GM19025 (cell line): Measurements from ENCODE around the gene GGN.
"Not testable (repeated sequence)": the region's sequence is repeated elsewhere in the genome, so short reads cannot be mapped to it uniquely, and the experiment has no call there.

Experiments
- ATAC-seq: cut with Tn5 transposase; IDR thresholded peaks from one replicate; pipeline ENCODE4 v1.9.1; 2021; ENCODE audit warnings: mild to moderate bottlenecking, low read depth, moderate library complexity; ENCODE audit not compliant: unreplicated experiment

Gene GGN

DNA sequence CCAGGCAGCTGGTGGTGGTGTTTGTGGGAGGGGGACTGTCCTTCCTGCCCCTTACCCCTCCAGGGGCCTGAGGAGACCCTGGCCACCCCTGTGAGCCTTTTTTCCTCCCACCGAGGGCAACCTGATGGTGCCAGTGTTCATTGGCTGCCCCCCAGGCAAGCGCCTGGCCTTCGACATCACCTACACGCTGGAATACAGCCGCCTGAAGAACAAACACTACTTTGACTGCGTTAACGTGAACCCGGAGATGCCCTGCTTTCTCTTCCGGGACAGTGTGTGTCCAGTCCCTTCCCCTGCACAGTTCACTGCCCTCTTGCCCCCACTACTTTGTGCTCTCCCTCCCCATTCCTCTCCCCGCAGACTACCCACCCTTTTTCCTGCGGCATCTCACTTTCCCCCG lies 20.8 kb downstream of the GGN start:
- ATAC-seq = no peak

DNA sequence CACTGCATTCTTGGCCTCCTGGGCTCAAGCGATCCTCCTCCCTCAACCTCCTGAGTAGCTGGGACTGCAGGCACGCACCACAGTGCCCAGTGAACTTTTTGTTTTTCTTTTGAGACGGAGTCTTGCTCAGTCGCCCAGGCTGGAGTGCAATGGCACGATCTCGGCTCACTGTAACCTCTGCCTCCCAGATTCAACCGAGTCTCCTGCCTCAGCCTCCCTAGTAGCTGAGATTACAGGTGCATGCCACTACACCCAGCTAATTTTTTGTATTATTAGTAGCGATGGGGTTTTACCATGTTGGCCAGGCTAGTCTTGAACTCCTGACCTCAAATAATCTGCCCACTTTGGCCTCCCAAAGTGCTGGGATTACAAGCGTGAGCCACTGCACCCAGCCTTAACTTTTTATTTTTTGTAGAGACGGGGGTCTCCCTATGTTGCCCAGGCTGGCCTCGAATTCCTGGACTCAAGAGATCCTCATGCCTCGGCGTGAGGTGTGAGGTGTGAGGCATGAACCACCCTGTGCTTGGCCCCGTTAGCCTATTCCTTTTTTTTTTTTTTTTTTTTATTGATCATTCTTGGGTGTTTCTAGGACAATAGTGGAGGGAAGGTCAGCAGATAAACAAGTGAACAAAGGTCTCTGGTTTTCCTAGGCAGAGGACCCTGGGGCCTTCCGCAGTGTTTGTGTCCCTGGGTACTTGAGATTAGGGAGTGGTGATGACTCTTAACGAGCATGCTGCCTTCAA lies 24.7 kb downstream of the GGN start:
- ATAC-seq = not testable (repeated sequence)

DNA sequence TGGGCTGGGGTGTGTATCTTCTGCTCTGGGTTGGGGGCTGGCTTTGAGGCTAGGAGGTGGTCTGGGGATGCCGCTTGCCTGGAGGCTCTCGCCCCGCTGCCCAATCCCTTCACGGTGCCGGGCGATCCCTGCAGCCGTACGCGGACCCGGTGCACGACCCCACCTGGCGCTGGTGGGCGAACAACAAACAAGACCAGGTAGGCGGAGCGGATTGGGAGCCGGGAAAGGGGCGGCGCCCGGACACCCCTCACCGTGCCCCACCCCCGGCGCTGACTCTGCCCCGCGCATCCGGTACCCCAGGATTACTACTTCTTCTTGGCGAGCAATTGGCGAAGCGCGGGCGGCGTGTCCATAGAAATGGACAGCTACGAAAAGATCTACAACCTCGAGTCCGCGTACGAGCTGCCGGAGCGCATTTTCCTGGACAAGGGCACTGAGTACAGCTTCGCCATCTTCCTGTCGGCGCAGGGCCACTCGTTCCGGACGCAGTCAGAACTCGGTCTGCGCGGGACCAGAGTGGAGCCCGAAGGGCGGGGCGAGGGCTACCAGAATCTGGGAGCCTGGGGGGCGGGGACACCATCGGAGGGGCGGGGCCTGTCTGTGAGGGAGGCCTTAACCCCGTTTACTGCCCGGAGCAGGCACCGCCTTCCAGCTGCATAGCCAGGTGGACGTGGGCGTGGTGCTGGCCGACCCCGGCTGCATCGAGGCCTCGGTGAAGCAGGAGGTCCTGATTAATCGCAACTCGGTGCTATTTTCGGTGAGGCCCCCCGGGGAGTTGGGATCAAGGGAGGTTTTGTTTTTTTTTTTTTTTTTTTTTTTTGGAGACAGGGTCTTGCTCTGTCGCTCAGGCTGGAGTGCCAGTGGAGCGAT lies 25.5 kb downstream of the GGN start:
- no peak for ATAC-seq

DNA sequence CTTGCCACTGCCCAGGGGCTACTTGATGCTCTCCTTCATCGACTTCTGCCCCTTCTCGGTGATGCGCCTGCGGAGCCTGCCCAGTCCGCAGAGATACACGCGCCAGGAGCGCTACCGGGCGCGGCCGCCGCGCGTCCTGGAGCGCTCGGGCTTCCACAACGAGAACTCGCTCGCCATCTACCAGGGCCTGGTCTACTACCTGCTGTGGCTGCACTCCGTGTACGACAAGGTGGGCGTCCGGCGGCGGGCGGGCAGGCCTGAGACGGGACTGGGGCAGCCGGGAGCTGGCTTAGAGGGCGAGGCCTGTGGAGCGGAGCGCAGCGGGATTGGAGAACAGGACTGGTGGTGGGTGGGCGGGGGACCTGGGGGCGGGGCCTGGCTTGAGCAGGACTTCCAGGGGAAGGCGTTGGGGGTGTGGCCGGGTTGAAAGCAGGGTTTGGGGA lies 26.2 kb downstream of the GGN start:
- ATAC-seq = no peak

DNA sequence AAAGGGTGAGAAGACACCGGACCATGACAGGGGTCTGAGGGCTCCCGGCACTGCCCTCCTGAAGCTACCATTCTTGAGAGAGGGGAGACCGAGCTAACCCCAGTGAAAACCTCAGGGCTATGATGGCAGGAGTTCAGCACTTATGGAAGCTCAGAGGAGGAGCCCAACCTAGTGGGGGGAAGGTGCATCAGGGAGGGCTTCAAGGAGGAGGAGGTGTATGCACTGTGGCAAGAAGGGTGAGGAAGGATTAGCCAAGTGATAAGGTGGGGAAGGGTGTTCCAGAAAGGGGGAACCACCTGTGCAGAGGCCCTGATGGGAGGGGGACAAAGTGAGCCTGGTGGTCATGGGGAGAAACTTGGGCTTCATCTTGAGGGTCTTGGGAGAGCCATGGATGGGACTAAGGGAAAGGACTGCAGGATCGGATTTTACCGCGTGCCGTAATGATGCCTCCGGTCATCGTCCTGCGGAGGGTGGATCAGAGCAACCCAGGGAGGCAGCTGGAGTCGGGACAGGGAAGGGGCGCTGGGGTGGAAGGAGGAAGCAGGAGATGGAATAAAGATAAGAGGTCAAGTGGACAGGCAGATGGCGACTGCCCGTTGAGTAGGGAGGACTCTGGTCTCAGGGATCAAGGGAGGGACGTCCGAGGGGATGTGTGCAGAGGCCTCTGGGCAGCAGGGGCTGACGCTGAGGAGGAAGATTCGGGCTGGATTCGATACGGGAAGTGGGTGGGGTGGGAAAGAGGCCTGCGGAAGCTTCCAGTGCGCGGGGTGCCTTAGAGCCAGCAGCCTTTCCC lies 26.8 kb downstream of the GGN start:
- no peak for ATAC-seq

DNA sequence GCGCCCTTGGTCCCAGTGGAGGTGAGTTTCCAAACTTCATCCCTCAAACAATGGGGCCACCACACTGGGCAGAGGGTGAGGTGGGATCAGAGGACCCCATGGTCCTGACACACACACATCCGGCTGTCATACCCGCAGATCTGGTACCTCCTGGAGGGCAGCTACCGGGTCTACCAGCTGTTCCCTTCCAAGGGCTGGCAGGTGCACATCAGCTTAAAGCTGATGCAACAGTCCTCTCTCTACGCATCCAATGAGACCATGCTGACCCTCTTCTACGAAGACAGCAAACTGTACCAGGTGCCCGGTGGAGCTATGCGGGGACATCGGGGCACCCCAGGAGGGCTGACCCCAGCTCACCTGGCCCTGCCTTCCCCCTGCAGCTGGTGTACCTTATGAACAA lies 27.5 kb downstream of the GGN start:
- ATAC-seq = no peak

DNA sequence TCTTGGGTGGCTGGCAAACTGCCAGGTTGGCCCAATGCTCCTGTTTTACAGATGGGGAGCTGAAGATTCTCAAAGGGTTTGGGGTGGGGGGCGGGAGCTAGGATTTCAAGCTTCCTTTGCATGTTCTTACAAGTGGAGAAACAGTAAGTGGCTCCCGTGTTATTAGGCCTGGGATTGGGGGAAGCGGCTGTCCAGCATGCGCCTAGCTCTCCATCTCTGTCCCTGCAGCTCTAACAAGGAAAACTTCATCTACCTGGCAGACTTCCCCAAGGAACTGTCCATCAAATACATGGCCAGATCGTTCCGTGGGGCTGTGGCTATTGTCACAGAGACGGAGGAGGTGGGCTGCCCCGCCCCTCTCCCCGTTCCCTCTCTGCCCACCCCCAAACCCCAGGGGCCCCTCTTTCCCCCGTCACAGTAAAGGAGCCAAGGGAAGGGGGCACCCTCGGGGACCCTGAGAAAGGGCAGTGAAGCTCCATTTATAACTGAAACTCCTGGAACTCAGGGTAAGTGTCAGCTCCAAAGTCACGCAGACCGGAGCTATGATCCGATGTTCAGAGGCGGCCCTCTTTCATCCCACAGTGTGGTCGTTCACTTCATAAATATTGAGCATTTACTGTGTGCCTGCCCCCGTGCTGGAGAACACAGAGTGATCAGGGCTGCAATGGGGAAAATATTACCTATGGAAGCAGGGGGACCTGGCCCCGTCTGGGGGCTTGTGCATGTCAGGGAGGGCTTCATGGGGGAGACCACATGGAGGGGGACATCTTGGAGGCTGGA lies 28.4 kb downstream of the GGN start:
- no peak for ATAC-seq

DNA sequence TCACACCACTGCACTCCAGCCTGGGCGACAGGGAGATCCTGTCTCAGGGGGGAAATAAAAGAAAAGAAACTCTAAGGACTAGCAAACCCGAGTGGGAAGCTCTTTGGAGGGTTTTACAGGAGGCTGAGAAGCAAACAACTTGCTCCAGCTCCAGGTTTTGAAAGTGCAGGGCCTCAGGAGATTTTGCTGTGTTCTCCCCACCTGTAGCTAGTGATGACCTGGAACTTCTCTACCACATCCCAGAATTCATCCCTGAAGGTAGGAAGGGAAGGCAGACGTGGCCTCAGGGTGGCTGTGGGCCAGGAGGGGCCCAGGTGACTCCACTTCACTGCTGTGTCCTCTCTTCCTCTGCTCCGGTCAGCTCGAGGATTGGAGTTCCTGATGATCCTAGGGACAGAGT lies 29.8 kb downstream of the GGN start:
- ATAC-seq = no peak

DNA sequence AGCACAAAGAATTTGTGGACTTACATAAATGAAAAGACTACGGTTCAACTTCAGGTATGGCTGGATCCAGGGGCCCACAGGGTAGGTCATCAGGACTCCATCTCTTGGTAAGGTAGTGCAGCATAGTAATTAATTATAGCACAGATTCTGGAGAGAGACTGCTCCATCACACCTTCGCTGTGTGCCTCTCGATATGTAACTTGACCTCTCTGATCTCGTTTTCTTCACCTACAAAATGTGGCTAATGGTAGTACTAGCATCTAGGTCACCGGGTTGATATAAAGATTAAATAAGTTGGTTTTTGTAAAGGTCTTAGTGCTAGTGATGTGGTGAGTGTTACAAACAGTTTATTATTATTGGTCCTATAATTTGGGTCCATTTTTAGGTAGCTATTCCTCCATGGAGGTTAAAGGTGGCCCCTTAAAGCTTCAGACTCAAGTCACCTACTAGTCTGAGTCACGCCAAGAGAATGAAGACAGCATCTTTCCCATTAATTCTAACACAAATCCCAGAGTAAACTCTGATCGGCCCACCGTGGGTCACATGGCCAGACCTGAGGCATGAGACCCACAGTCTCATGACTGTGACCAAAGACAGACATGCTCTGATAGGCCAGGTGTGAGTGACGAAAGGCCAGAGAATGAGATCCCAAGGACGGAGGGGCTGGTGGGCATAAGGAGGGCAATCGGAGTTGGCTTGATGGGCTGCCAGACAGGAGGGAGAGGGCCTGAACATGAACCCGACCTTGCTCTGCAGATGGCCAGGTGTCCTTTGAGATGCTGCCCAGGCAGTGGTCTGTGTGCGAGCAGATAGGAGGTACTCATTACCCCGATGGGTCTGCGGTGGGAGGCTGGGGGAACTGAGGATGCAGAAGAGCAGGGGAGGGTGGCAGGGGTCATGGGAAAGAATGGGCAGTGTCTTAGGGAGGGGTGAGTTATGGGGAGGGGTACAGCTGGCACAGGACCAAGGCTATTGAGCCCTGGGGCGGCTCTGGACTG lies 31.8 kb downstream of the GGN start:
- ATAC-seq = no peak

DNA sequence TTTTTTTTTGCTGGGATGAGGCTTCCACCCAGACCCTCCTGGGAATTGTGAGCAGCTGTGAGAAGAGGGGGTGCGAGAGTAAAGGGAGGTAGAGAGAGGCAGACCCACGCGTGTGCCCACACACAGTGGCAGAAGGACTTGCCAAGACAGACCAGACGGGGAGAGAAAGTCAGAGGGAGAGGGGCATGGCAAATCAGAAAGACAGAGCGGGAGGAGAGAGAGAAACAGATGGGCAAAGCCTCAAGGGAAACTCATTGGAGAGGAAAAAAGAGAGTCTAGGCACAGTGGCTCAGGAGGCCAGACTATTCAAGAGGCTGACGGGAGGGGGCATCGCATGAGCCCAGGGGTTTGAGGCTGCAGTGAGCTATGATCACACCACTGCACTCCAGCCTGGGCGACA lies 35.2 kb downstream of the GGN start:
- no peak for ATAC-seq

DNA sequence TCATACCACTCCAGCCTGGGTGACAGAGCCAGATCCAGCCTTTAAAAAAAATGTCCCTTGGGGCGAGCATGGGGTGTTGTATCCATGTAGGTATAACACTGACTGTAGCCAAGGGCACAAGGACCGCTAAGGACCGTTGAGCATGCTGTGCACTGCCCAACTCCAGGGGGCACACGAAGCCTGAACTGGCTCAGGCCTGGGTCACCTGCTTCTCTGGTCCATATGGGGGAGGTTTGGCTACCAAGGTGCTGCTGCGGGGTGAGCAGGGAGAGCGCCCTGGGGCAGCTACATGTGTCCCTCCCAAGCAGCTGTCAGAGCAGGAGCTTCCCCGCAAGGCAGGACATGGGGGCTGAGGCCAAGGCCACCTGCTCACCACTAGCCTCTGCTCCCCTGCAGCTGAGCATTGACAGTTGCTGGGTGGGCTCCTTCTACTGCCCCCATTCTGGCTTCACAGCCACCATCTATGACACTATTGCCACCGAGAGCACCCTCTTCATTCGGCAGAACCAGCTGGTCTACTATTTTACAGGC lies 35.9 kb downstream of the GGN start:
- ATAC-seq = no peak

DNA sequence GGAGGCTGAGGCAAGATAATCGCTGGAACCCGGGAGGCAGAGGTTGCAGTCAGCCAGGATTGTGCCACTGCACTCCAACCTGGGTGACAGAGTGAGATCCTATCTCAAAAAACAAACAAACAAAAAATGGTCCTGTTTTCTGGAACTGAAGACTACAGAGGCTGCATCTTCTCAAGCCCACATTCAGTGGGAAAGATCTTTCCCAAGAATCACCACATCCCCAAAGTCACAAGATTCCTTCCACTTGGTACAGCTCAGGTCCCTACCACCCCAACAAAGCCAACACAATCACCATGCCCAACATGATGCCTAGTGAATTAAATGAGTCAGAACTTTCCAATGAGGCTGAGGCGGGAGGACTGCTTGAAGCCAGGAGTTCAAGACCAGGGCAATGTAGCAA lies 37.0 kb downstream of the GGN start:
- ATAC-seq = no peak

DNA sequence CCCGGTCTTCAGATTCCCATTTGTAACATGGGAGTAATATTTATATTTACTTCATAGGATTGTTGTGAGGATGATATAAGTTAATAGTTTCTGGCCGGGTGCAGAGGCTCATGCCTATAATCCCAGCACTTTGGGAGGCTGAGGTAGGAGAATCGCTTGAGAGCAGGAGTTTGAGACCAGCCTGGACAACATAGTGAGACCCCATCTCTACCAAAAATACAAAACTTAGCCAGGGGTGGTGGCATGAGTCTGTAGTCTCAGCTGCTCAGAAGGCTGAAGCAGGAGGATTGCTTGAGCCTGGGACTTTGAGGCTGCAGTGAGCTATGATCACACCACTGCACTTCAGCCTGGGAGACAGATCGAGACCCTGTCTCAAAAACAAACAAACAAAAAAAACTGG lies 41.0 kb downstream of the GGN start:
- no peak for ATAC-seq

DNA sequence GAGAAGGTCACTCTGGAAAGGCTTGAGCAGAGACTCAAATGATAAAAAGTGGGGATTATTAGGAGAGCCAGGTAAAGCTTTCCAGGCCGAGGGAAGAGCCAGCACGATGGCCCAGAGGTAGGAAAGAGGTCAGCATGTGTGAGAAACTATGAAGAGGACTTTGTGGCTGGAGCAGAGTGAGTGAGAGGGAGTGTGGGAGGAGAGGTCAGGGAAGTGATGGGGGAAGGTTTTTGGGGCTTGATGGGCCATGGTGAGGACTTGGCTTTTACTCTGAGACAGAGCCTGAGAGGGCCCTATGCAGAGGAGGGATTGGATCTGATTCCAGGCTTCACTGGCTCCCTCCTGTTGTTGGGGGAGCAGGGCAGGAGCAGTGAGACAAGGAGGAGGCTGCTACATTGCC lies 46.9 kb downstream of the GGN start:
- ATAC-seq = no peak

DNA sequence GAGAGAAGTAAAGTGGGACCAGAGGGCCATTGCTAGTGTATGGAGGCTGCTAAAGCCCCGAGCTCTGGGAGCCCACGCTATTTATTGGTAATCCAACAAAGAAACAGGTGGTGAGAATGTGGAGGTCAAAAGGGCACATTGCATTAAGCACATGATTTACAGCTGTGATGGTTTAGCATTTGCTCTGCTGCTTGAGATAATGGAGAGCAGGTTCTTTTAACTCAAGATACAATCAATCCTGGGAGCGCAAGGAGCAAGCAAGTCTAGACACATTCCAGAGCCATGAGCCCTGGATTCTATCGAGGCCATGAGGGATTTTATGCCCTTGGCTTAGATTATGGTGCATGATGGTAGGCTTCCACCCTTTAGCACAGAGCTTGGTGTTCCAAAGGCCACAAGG lies 48.8 kb downstream of the GGN start:
- not testable (repeated sequence) for ATAC-seq

DNA sequence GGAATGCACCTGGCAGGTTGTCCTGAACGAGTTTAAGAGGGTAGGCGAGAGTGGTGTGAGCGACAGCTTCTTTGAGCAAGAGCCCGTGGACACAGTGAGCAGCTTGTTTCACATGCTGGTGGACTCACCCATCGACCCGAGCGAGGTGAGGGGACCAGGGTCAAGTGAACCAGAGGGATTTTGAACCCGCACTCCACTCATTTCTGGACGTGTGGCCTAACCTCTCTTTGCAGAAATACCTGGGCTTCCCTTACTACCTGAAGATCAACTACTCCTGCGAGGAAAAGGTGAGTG lies 50.5 kb downstream of the GGN start:
- ATAC-seq = no peak

DNA sequence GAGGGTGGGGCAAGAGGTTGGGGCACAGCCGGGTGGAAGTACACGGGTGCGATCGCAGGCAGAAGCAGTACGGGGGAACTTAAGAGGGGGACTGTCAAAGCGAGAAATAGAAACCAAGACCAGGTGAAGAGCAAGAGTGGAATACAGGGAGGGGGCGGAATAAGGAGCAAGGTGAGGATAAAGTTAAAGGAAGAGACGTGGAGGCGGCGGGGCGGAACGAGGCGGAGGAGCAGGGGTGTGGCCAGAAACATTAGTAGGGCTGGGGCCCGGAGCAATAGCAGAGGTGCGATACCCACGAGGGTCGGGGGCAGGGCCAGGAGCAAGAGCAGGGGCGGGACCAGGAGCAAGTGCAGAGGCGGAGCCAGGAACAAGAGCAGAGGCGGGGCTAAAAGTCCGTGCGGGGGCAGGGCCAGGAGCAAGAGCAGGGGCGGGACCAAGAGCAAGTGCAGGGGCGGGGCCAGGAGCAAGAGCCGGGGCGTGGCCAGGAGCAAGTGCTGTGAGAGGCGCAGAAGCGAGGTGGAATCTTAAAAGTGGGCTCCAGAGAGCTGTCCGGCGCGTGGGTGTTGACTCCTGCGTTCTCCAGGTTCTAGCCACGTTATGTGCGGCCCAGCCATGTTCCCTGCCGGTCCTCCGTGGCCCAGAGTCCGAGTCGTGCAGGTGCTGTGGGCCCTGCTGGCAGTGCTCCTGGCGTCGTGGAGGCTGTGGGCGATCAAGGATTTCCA lies 51.0 kb downstream of the GGN start:
- peak; percentile 42 for ATAC-seq

DNA sequence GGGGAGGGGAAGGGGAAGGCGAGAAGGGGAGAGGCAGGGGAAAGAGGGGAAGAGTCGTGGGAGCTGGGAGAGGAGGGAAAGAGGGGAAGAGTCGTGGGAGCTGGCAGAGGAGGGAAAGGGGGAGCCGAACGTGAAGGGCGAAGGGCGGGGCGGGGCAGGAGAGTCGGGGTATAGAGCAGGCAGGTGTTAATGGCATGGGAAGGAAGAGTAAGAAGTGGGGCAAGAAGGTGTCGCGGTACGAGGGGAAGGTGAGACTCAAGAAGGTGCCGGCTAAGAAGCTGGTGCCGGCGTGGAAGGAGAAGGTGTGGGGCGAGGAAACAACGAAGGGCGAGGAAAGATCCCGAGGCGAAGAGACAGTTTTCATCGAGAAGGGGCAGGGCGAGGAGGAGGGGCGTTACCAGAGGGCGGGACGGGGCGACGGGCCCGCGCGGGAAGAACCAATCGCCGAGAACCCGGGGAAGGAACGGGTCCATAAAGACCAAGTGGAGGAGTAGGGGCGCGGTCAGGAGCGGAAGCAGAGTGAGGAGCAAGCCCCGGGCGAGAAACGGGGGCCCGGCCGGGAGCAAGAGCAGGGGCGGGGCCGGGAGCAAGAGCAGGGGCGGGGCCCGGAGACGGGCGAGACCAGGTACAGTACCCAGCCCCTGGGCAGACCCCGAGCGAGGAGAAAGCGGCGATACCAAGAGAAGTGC lies 51.7 kb downstream of the GGN start:
- ATAC-seq = peak; percentile 56
